Urothelium cell line (cell line): ENCODE results near the gene GNAI2.

Source experiments
- DNase-seq: peaks from one replicate; pipeline ENCODE4 v3.0.0; 2011; ENCODE audit warnings: low spot score, mixed read lengths
- FAIRE-seq: peaks from 2 replicates; lab custom pipeline; 2011; peaks lifted over from hg19 to GRCh38; lab: Jason Lieb, UNC

Gene GNAI2

GRCh38 chr3:50235716-50236483 lies at the start of gene GNAI2:
Gene GNAI2, plus strand, starts transcription at chr3:50236204. Its CDS starts 132 bp downstream, at chr3:50236336.
- peak; percentile 99 for DNase-seq
- peak; percentile 96 for FAIRE-seq

GRCh38 chr3:50187750-50188149 lies 48.3 kb upstream of the GNAI2 start:
- FAIRE-seq (no peak), DNase-seq (no peak)

DNA sequence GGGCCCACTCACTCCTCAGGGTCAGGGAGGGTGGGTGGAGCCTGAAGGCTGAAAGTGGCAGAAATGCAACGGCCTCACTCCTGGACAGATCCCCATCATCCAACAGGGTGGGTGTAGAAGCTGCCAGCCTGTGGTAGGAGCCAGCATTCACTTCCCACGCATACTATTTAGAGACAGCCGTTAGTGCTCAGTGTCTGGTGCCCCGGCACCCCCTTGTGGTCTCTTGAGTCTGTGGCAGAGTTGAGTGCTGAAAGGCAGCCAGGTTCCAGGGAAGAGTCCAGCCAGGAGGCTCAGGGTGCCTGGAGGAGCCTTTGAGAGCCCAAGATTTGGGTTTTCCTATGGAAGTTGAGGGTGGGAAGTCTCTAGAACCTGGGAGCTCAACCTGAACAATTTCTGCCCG lies 46.7 kb upstream of the GNAI2 start:
- no peak for FAIRE-seq
- DNase-seq: peak; percentile 73

DNA sequence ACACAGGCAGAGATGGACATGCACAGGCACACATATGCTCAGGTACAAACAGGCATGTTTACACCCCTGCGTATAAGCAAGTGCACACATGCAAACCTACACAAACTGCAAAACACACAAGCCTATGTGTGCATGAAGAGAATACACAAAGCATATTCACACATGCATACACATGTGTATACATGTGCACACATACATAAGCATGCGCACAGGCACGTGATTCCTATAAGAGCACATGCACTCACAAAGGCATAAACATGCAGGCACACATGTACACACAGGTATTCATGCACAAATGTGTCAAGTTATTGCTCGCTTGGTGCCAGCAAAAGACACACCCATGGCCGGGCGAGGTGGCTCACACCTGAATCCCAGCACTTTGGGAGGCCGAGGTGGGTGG lies 46.0 kb upstream of the GNAI2 start:
- FAIRE-seq (peak; percentile 88), DNase-seq (no peak)

DNA sequence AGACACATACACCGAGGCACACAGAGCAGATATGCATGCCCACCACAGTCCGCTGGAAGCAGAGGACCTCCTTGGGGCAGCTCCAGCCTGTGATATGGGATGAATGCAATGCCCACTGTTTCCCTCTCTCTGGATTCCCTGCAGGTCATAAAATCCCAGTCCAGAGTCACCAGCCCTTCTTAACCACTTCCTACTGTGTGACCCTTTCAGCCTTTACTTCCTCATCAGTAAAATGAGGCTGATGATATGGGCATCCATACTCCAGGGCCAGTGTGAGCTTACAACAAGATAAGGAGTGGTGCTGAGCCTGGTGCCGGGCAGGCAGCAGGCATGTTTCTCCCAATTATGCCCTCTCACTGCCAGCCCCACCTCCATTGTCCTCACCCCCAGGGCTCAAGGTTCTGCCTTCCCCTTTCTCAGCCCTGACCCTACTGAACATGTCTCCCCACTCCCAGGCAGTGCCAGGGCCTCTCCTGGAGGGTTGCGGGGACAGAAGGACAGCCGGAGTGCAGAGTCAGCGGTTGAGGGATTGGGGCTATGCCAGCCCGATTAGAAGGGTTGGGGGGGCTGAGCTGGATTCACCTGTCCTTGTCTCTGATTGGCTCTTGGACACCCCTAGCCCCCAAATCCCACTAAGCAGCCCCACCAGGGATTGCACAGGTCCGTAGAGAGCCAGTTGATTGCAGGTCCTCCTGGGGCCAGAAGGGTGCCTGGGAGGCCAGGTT lies 44.9 kb upstream of the GNAI2 start, which contains the start of gene GNAT1:
GNAT1 (plus strand) TSS at position 675 of the 725 bp plus-strand sequence. CDS start 116 bp downstream, outside the sequence.
- no peak for FAIRE-seq

DNA sequence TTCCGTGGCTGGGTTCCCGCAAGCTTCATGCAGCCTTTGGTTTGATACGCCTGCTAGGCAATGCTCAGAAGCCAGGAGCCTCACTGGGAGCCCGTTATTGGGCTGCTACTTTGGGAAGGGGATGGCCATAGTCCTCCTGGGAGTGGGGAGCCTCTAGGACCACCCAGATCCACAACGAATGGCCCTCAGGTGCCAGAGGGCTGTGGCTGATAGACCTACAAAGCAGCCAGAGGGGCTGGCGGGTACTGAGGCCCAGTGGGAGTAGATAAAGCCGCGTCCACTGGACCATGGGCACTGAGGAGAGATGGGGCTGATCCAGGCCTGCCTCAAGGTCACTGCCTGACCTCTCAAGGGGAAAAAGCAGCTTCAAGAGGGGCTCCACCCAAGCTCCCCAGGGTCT lies 43.9 kb upstream of the GNAI2 start:
- no peak for FAIRE-seq
- DNase-seq: no peak

More for the DNA sequence above, 44.9 kb upstream of the GNAI2 start, which contains the start of gene GNAT1:
- no peak for DNase-seq

DNA sequence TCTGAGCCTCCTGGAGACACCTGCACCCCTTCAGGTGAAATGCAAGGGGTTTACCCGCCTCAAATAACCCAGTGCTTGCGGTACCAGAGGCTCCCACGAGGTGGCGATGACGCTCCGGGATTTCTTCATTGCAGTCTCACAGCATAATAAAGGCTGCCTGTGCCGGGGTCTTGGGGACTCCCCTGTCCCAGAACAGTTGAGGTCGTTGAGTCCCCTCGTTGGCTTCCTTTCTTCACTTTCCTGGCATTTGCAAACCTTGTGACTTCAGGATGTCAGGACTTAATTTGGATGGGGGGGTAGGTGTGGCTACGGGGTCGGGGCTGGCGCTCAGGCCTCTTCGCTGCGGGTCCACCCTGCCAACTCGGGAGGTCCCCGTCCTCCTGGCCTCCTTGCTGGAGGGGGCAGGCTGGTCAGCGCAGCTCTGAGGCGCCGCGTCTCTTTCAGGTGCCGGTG lies 43.3 kb upstream of the GNAI2 start:
- DNase-seq (peak; percentile 75), FAIRE-seq (no peak)

DNA sequence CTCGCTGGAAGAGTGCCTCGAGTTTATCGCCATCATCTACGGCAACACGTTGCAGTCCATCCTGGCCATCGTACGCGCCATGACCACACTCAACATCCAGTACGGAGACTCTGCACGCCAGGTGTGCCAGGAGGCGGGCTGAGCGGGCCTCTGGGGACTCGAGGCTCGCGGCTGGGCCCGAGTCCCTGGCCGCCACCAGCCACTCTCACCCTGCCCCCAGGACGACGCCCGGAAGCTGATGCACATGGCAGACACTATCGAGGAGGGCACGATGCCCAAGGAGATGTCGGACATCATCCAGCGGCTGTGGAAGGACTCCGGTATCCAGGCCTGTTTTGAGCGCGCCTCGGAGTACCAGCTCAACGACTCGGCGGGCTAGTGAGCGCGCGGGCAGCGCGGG lies 42.7 kb upstream of the GNAI2 start:
- no peak for DNase-seq
- FAIRE-seq: no peak

- FAIRE-seq: no peak
These were observed 42.3 kb upstream of the GNAI2 start for GRCh38 chr3:50193746-50194127.

DNA sequence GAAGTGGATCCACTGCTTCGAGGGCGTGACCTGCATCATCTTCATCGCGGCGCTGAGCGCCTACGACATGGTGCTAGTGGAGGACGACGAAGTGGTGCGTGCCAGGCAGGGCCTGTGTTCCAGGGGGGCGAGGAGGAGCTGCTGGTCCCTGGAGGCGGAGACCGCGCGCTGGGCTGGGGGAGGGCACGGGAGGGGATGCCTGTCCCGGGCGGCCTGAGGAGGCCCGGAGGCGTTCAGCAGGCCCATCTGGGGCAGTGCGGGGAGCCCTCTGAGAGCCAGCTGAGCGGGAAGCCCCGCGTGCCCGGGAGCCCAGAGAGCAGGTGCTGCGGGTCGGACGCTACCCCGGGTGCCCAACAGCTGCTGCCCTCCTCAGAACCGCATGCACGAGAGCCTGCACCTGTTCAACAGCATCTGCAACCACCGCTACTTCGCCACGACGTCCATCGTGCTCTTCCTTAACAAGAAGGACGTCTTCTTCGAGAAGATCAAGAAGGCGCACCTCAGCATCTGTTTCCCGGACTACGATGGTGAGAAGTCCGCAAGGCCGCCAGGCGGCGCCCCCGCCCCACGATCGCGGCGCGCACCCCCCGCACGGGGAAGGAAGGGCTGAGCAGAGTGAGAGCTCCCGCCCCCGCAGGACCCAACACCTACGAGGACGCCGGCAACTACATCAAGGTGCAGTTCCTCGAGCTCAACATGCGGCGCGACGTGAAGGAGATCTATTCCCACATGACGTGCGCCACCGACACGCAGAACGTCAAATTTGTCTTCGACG lies 41.7 kb upstream of the GNAI2 start:
- no peak for FAIRE-seq

More at GRCh38 chr3:50193746-50194127, 42.3 kb upstream of the GNAI2 start:
- no peak for DNase-seq

GRCh38 chr3:50194903-50195500 lies 41.0 kb upstream of the GNAI2 start:
- FAIRE-seq: no peak
- peak; percentile 50 for DNase-seq

More for the DNA sequence above, 41.7 kb upstream of the GNAI2 start:
- peak; percentile 65 for DNase-seq

DNA sequence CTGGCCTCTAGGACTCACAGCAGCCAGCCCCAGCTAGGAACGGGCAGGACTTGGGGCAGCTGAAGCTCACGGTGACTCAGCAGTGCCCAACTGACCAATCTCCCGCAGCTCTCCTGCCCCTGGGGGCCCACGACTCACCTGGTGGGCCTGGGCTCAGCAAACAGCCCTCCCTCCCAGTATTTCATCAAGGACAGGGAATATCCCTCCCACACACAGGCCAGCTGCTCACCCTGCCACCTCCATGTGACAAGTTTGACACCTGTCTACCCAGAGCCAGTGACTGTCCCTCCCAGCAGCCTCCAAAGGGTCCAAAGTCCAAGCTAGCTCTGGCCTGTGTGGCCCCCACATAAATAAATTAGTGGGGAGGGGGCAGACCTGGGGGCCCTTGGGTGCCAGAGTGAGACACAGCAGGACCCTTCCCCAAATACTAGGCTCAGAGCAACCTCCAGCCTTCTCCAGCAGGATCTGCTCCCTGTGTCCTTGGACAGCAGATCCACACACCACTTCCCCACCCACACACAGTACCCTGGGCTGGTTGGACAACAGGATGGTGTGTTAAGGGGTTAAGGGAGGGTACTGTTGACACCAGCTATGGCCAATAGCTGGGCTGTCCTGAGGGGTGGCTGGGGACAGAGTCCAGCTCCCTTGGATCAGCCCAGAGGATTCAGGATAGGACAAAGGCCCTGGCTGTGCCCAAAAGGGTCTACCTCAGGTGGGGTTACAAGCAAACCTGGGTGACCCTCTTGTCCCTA lies 40.3 kb upstream of the GNAI2 start:
- DNase-seq (no peak), FAIRE-seq (peak; percentile 23)

- no peak for DNase-seq
- FAIRE-seq: no peak
These were observed 39.7 kb upstream of the GNAI2 start for GRCh38 chr3:50196253-50196801.

GRCh38 chr3:50201573-50202315 lies 34.3 kb upstream of the GNAI2 start:
- FAIRE-seq (peak; percentile 13), DNase-seq (no peak)

- DNase-seq (no peak), FAIRE-seq (no peak)
These were observed 33.5 kb upstream of the GNAI2 start for GRCh38 chr3:50202353-50203112.

DNA sequence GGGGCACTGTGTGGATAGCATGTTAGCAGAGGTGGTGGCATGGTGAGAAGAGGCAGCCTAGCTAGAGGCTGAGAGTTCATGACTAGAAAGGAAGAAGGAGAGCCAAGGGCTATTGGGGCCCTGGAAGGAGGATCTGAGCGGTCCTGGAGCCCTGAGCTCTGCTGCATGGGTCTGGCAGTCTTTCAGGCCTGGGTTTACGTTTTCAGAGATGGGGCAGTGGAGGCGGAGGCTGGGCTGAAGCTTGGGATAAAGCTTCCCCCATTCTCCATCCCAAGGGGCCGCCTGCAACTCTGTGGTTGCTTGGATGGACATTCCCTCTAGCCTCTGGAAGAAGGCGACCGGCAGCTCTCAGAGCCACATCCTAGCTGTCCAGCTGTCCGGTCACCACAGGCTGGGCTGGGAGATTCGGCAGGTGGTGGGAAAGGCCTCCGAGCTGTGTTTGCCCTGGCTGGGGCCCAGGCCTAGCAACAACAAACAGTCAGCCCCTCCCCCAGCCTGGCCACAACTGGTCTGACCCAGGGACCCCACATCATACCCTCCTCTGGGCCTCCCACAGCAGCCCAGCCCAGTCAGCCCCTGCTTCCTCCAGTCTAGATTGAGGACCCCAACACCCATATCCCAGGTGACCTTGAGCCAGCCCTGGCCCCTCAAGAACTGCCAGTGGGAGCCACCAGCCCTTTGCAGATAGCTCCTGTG lies 32.7 kb upstream of the GNAI2 start:
- no peak for DNase-seq

More for the DNA sequence above, 32.7 kb upstream of the GNAI2 start:
- FAIRE-seq: no peak
